ENCODE measurements around the gene RNF126.
"Not testable (repeated sequence)": the region's sequence is repeated elsewhere in the genome, so short reads cannot be mapped to it uniquely, and the experiment has no call there.

The RNF126 gene
- 73.0 to 110 reads per million in 2 donors for total RNA-seq

DNA sequence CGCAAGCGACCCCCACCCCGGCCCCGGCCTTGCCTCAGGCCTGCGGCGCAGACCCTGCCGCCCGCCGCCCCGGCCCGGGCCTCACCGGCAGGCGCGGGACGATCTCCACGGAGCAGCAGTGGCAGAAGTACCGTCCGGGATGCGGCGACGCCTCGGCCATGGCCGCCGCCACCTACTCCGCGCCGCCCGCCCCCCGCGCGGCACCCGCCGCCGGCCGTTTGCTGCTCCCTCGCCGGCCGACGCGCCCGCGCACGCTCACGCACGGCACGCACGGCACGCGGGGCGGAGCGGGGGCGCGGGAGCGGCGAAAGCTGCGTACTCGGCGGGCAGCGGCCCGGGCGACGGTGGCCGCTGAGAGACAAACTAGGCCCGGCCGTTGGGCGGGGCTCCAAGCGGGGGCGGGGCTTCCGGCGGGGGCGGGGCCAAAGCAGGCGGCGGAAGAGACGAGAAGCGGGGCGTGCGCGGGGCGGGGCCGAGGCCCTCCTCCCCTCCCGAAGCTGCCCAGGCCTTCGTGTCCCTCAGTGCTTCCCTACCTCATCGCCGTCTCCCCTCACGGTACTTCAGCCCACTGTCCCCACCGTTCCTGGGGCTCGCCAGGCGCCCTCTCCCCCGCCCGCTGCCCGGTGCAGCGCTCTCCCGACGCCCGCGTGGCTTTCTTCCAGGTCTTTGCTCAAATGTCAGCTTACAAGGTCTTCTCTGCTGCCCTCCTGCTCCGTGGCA, at the start of gene RNF126:
Gene RNF126, minus strand, starts transcription at position 253 of the 720 bp plus-strand sequence. Its CDS starts 93 bp downstream, at position 160.
- peak; percentile 98 for DNase-seq

DNA sequence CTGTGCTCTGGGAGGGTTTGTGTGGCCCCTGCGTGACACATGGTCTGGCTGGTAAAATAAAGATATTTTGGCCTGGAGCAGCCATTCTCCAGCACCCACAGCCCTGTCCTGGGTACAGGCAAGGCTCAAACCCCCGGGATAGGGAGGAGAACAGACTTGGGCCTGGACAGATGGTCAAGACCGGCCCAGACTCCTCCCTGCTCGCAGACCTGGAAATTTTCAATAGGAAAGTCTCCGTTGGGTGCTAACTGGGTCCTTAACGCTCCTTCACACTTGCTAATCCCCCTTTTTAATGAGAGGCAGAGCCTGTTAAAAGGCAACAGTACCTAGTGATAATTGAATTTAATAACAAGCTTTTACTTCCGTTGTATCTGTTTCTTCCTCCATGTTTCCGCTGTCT, 48.2 kb upstream of the RNF126 start:
- no peak for DNase-seq

DNA sequence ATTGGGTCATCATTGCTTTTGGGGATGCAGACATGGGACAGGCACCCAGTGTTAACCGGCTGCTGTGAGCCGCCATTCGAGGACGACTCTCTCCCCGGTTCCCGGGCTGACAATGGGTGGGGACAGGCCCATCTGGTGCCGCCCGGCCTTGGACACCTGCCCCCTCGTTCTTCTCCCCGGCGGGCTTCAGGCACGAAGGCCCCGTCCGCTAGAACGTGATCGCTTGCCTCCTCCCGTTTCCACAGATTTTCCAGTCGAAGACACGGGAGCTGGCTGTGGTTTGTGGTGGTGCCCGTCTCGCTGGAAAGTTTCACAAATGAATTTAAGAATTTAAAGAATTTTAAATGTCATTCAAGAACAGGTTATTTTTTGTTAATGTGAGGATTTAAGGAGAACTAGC, 47.8 kb upstream of the RNF126 start:
- DNase-seq = no peak

DNA sequence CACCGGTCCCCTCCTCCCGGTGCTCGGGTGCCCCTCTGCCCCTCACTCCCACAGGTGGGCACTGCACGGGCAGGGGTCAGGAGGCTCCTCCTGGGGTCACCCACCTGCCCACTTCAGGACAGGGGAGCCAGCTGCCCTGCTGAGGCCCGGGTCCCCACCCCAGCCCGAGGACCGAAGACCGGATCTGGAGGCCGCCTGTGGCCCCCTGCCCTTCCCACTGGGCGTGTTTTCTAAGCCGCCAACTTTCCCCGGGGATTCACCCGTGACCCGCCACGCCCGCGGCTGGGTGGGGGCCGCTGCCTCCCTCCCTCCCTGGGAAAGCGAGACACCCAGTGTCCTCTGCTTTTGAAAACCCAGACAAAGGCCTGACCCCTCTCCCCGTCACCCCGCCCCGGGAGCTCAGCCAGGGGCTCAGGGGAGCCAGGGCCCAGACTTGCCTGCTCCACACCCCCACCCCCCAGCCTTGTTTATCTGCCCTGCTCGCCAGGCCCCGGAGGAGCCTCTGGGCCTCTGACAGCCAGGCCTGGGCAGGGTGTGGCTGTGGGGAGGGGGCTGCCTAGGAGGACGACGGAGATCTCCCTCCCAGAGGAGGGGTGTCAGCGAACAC, 47.1 kb upstream of the RNF126 start:
- DNase-seq = no peak

DNA sequence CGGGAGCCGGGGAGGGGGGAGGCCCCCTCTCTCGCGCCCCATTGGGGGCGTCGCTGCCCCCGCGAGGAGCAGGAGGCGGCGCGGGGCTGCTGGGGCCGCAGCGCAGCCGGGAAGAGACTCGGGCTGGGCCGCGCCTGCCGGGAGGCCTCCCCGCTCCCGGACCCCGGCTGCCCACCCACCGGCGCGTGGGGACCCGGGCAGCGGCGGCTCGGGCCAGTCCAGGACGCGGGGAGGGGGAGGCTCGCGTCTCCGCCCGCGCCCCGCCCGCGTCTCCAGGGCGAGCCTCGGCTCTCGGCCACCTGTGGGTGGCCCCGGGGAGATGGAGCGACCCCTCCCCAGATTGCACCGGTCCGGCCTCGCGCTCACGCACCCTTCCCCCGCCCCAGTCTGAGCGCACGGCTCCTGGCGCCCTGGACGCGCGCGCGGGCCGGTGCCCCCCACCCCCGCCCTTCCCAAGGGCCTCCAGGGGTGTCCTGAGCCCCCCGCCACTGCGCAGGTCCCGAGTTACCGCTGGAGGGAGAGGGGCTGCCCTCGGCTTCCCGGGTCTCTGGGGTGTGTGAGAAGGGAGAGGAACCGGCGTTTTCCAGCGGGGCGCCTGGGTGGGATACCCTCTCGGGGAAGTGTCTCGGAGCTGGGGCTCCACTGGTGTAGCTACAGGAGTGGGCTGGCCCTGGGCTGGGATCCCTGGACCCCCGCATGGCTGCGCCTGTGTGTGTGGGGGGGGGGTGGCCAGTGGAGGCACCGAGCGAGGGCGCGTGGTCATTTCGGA, 46.4 kb upstream of the RNF126 start:
- DNase-seq = no peak

DNA sequence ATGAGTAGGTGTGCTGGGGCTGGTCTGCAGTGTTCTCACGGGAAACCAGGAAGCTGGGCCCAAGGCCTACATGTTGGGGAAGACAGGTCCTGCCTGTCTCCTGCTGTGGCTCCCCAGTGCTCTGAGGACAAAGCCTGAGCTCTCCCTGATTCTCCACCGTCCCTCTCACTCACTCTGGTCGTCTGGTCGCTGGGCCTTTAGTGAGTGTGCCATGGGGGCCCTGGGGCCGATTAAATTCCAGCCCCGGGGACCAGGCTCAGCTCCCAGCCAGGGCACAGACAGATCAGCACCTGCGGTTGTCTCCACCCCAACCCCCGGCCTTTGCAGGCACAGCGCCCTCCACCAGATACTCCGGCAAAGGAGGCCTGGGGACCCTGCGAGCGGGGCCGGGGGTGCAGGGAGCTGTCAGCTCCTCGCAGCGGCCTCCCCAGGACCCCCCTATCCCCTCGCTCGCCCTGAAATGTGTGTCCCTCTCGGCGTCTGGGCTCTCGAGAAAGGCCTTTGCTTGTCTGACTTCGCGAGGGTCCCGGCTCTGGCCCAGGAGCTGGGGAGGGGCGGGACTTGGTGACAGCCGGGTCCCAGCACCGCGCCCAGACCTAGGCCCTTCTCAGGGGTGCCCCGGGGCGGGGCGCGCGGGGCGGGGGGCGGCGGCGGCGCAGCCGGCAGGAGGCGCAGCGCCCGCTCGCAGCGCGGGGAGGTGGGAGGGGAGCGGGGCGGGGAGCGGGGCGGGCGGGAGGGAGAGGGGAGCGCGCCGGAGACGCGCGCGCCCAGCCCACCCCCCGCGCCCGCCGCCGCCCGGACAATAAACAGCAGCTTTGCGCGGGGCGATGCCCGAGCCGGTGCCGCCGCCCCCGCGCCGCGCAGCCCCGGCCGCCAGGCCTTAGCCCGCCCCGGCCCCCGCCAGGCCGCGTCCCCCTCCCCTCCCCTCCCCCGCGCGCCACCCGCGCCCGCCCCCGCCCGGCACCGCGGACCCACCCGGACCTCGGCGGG, 45.4 kb upstream of the RNF126 start, which contains the start of gene PALM:
Gene PALM, plus strand, starts transcription at position 782 of the 990 bp plus-strand sequence. CDS start 212 bp downstream, outside the sequence.
- DNase-seq = no peak

DNA sequence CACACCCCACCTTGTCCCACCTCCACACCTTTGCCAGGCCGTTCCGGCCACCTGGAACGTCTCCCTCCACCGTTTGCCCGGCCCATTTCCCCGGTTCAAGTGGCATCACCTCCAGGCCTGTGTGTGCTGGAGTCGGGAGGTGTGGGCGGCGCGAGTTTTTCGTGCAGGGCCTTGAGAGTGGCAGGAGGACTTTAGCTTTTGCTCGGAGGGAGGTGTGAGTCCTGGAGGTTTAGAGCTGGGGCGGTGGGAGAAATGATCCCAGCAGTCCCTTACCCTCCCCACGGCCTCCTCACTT, 41.4 kb upstream of the RNF126 start:
- no peak for DNase-seq

DNA sequence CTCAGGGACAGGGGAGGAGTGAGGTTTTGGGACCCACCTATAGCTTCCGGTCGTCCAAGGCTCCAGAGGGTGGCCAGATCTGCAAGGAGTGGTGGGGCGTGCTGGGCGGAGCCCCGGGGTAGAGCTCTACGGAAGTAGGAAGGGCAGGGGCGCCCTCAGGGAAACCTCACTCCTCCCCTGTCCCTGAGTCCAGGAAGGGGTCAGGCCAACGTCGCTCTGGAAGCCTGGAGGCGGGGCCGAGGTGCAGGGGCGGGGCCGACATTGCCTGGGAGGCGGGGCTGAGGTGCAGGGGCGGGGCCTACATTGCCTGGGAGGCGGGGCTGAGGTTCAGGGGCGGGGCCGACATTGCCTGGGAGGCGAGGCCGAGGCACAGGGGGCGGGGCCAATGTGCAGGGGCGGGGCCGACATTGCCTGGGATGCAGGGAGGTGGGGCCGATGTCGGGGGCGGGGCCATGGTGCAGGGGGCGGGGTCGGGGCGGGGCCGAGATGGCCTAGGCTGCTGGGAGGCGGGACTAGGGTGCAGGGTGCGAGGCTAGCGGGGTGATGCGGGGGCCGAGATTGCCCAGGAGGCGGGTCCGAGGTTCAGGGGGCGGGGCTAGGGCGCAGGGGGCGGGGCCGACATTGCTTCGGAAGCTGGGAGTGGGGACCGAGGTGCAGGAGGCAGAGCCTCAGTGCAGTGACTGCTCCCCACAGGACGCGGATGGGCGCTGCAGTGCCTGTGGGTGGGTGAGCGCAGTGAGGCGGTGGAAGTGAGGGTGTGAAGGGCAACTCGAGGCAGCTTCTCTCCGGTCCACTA, 40.8 kb upstream of the RNF126 start:
- peak; percentile 66 for DNase-seq

DNA sequence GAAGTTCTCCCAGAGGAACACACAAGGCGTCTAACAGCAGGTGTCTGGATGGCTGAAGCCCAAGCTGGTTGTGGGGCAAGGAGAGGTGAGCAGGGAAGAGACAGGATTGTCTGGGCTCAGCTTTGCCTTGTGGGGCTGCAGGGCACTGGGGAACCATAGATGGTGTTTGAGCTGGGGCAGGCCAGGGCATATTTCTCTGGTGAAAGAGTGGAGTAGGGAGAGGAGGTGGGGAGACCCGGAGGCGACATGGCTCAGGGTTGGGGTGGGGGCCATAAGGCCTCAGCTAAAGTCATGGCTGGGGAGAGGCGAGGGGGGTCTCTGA, 40.3 kb upstream of the RNF126 start:
- no peak for DNase-seq

DNA sequence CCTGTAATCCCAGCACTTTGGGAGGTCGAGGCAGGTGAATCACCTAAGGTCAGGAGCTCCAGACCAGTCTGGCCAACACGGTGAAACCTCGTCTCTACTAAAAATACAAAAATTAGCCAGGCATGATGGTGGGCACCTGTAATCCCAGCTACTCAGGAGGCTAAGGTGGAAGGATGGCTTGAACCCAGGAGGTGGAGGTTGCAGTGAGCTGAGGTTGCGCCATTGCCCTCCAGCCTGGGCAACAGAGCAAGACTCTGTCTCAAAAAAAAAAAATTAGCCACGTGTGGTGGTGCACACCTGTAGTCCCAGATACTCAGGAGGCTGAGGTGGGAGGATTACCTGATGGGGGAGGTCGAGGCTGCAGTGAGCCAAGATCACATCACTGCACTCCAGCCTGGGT, 39.8 kb upstream of the RNF126 start:
- not testable (repeated sequence) for DNase-seq

DNA sequence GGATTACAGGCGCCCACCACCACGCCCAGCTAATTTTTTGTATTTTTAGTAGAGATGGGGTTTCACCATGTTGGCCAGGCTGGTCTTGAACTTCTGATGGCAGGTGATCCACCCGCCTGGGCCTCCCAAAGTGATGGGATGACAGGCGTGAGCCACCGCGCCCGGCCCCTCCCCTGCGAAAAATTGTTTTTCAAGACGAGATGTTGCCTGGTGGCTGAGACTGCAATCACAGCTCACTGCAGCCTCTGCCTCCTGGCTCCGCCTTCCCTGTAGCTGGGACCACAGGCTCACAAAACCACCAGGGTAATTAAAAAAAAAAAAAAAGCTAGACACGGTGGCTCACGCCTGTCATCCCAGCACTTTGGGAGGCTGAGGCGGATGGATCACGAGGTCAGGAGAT, 36.9 kb upstream of the RNF126 start:
- not testable (repeated sequence) for DNase-seq

DNA sequence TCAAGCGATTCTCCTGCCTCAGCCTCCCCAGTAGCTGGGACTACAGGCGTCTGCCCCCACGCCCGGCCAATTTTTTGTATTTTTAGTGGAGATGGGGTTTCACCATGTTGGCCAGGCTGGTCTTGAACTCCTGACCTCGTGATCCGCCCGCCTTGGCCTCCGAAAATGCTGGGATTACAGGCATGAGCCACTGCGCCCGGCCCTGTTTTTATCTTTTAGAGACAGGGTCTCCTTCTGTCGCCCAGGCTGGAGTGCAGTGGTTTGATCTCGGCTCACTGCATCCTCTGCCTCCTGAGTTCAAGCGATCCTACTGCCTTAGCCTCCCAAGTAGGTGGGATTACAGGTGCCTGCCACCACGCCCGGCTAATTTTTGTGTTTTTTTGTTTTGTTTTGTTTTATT, 35.5 kb upstream of the RNF126 start:
- DNase-seq = not testable (repeated sequence)

DNA sequence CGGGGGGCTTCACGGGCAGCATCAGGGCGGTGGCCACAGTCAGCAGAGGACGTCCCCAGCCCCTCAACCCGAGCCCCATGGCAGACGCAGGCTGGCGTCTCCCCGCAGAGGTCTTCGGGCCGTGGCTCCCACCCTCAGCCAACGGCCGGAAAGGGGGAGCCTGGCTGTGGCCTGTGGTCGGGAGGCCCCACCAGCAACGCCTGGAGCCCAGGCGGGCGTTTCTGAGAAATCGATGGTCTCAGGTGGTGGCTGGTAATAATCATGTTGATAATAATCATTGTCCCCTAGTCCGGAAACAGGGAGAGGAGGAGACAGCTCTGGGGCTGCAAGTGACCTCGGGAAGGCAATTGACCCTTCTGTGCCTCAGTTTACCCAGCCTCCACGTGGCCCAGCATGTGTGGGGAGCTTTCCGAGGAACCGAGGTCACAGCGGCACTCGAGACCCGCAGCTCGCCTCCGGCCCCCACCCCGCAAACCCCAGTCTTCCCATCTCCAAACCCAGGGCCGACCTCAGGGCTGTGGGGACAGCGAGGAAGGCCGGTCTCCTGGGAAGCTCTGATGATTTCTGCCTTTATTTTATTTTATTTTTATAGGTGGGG, 32.4 kb upstream of the RNF126 start, which contains the start of gene PRSS57:
Gene PRSS57, minus strand, starts transcription at position 101 of the 598 bp plus-strand sequence. Its CDS starts 22 bp downstream, at position 79.
- DNase-seq = no peak

DNA sequence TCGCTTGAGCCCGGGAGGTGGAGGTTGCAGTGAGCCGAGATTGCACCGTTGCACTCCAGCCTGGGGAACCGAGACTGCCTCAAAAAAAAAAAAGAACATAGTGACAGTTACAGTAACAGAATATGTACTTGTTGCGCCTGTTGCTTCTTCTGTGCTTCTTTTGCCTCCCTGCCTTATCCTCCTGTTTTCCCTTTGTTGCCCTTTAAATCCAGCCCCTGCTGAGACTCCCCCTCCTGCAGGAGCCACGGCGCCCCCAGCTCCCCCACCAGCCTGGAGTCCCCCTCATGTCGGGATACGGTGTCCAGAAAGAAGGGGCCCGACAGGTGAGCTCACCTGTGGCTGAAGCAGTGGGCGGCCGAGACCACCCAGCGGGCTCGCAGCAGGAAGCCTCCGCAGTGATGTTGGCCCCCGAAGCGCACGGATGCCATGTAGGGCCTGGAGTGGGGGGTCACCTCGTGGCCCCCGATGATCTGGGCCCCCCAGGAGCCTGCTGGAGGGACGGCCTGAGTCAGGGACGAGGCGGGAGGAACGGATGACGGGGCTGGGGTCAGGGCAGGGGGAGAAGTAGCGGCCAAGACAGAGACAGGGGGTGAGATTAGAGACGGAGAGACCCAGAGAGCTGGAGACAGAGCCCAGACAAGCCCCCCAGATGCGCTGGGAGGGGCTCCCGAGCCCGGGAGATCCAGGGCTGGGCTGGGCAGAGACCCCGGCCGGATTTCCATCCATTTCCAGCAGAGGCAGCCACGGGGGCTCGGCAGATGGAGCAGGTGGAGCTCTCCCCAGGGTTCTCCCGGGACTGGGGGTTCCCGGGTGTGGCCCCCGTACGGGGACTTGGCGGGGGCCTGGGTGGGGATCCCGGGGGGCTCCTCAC, 31.7 kb upstream of the RNF126 start:
- DNase-seq = no peak

DNA sequence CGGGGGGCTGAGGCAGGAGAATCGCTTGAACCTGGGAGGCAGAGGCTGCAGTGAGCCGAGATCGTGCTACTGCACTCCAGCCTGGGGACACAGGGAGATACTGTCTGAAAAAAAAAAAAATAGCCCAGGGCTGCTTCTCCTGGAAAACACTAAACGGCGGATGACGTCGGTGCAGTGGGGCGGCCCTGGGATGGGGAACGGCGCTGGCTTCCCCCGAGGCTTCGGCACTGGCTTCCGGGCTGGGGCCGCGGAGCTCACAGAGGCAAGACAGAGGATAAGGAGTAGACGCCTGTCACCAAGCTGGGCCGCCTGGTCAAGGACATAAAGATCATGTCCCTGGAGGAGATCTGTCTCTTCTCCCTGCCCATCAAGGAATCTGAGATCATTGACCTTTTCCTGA, 27.2 kb upstream of the RNF126 start:
- DNase-seq = no peak

DNA sequence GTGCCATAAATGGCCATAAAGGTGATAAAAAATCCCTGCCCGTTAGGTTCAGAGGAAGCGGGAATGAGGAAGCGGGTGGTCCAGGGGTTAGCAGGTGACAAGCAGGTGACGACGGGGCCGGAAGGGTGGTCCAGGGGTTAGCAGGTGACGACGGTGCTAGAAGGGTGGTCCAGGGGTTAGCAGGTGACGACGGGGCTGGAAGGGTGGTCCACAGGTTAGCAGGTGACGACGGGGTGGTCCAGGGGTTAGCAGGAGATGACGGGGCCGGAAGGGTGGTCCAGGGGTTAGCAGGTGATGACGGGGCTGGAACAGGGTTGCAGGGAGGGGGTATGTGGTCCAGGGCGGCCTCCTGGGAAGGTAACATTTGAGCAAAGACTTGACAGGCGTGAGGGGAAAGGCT, 26.0 kb upstream of the RNF126 start:
- no peak for DNase-seq

DNA sequence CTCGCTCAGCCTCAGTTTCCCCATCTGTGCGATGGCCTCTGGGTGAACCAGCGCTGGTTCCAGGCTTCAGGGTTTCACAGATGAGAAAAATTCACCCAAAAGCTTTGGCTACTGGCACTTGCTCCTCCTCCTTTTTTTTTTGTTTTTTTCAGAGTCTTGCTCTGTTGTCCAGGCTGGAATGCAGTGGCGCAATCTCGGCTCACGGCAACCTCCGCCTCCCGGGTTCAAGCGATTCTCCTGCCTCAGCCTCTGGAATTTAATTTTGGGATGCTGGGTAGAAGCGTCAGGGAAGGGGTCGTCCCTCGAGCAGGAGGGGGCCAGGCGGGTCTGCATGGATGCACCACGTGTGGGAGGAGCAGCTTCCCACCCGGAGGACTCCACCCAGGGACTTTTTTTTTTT, 25.2 kb upstream of the RNF126 start:
- DNase-seq = no peak

DNA sequence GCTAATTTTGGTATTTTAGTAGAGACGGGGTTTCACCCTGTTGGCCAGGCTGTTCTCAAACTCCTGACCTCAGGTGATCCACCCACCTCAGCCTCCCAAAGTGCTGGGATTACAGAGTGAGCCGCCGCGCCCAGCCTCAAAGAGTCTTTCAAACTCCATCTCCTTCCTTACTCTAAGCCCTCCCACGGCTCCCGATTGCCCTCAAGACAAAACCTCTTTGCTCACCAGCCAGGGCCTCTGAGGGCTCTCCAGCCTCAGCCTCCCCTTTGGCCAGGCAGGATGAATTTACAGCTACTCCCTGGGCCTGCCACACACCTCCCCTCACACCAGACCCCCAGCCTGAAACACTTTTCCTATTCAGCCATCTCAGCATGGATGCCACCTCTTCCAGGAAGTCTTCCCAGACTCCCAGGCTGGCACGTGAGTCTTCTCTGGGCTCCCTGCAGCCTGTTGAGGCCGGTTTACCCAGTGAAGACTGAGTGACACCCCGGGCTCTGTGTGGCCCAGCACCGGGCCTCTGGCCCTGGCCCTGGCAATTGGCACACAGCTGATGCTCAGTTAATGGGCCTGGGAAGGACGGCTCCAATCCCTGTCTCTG, 24.7 kb upstream of the RNF126 start:
- no peak for DNase-seq

DNA sequence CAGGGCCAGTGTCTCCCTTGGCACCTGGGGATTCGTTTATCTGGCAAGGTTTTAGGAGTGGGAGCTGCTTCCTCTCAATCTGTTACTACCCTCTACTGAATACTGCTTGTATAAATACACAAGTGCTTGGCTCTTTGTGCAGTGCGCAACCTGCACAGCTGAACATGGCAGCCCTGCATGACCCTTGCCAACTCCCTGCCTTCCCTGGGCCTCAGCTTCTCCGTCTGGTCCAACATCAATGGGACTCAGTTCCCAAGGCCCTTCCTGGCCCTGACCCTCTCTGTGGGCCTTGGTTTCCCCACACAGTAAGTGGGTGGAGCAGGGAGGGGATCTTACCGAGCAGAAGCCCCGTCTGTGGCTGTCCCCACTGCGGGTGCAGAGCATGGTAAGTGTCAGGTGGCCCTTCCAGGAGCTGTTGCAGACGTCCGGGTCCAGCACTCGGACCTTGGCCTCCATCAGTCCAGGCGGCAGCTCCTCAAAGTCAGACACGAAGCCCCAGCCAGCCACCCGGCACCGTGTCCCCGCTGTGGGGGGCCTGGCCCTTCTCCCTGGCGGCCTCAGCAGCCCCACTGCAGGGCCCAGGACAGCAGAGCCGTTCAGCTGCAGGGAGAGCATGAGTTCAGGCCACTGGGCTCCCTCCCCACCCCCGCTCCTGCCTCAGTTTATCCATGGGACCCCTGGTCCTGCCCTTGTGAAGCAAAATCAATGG, 23.7 kb upstream of the RNF126 start:
- DNase-seq = no peak

All from T-helper 9 cell (primary cell).